Parathyroid adenoma (tissue), 2 donors: ENCODE data around the gene RCOR1.

Source experiments
- H2AFZ ChIP-seq: fragments of 300-600 bp; sonication (generic); one replicate; pipeline ENCODE4 v1.7.0; 2017; ENCODE audit warnings: antibody characterized with exemption, mild to moderate bottlenecking
- H3K27ac ChIP-seq: fragments of 300-600 bp; sonication (generic); one replicate; pipeline ENCODE4 v1.7.0; 2017
- H3K27me3 ChIP-seq: fragments of 300-600 bp; sonication (generic); one replicate; pipeline ENCODE4 v1.7.0; 2017; ENCODE audit warnings: low read length; ENCODE audit not compliant: control insufficient read depth, insufficient read depth
- H3K36me3 ChIP-seq: fragments of 300-600 bp; sonication (generic); one replicate; pipeline ENCODE4 v1.7.0; 2017; ENCODE audit warnings: low read length; ENCODE audit not compliant: control insufficient read depth, insufficient read depth
- H3K4me1 ChIP-seq: fragments of 300-600 bp; sonication (generic); one replicate; pipeline ENCODE4 v1.7.0; 2017; ENCODE audit warnings: control low read depth
- H3K4me2 ChIP-seq: fragments of 300-600 bp; sonication (generic); one replicate; pipeline ENCODE4 v1.7.0; 2017; ENCODE audit warnings: low read length
- H3K4me3 ChIP-seq: fragments of 300-600 bp; sonication (generic); one replicate; pipeline ENCODE4 v1.7.0; 2017; ENCODE audit warnings: low read depth, low read length
- H3K79me2 ChIP-seq: fragments of 300-600 bp; sonication (generic); one replicate; pipeline ENCODE4 v1.7.0; 2017; ENCODE audit warnings: control low read depth
- H3K9ac ChIP-seq: fragments of 300-600 bp; sonication (generic); one replicate; pipeline ENCODE4 v1.7.0; 2017; ENCODE audit warnings: mild to moderate bottlenecking
- H3K9me3 ChIP-seq: fragments of 300-600 bp; sonication (generic); one replicate; pipeline ENCODE4 v1.7.0; 2017; ENCODE audit warnings: low read length; ENCODE audit not compliant: control insufficient read depth
- CTCF ChIP-seq: fragments of 300-600 bp; sonication (generic); IDR thresholded peaks from one replicate; pipeline ENCODE4 v1.7.0; 2017; ENCODE audit warnings: antibody characterized with exemption, mild to moderate bottlenecking
- donor health status: primary hyperparathyroidism.

Gene RCOR1

GRCh38 chr14:102726191-102726949, 133.9 kb downstream of the RCOR1 start:
- H3K4me2 ChIP-seq, result no peak overlapping the region
- no peaks in the 10 kb centered on the region for H3K9me3 ChIP-seq
- no peaks in the 10 kb centered on the region for H3K79me2 ChIP-seq
- no peak overlapping the region for H3K9ac ChIP-seq
- H3K4me3 ChIP-seq, result no peak overlapping the region
- H2AFZ ChIP-seq, result no peak overlapping the region
- no peak for TF ChIP-seq CTCF
- no peaks in the 10 kb centered on the region for H3K27me3 ChIP-seq
- H3K27ac ChIP-seq, result no peak overlapping the region
- H3K4me1 ChIP-seq, result no peaks in the 10 kb centered on the region
- H3K36me3 ChIP-seq, result no peaks in the 10 kb centered on the region

GRCh38 chr14:102727336-102728095, 135.1 kb downstream of the RCOR1 start:
- TF ChIP-seq CTCF, result no peak
- Histone ChIP-seq H3K27ac (no peak overlapping the region), H3K36me3 (no peaks in the 10 kb centered on the region), H3K9ac (no peak overlapping the region), H3K79me2 (no peaks in the 10 kb centered on the region), H3K27me3 (no peaks in the 10 kb centered on the region), H3K4me1 (no peaks in the 10 kb centered on the region), H3K9me3 (no peaks in the 10 kb centered on the region), H3K4me3 (no peak overlapping the region), H3K4me2 (no peak overlapping the region), H2AFZ (no peak overlapping the region)

GRCh38 chr14:102728501-102728900, 136.1 kb downstream of the RCOR1 start:
- Histone ChIP-seq H3K27ac (no peak overlapping the region), H3K79me2 (no peaks in the 10 kb centered on the region), H3K4me3 (no peak overlapping the region), H2AFZ (no peak overlapping the region), H3K9ac (no peak overlapping the region), H3K9me3 (no peaks in the 10 kb centered on the region), H3K36me3 (no peaks in the 10 kb centered on the region), H3K4me1 (no peaks in the 10 kb centered on the region), H3K27me3 (no peaks in the 10 kb centered on the region), H3K4me2 (no peak overlapping the region)
- no peak for TF ChIP-seq CTCF

- Histone ChIP-seq H2AFZ (no peak overlapping the region), H3K36me3 (no peaks in the 10 kb centered on the region), H3K4me1 (no peaks in the 10 kb centered on the region), H3K27ac (no peak overlapping the region), H3K79me2 (no peaks in the 10 kb centered on the region), H3K9ac (no peak overlapping the region), H3K4me3 (no peak overlapping the region), H3K27me3 (no peaks in the 10 kb centered on the region), H3K9me3 (no peaks in the 10 kb centered on the region), H3K4me2 (no peak overlapping the region)
- no peak for TF ChIP-seq CTCF
Measured at GRCh38 chr14:102729268-102729667, 136.8 kb downstream of the RCOR1 start.
